Thoracic aorta (tissue), 2 donors: Measurements from ENCODE around the gene PLD6. TPM values are rescaled to one million over a fixed set of nuclear protein-coding genes. Genes with fewer than 3 reads are reported as not detected.
A peak's percentile ranks its signal among the peaks of the same experiment; 100 is the strongest.

Experiments
- ATAC-seq: fragments of 150-250 bp; one replicate; pipeline ENCODE4 v1.8.0; 2017; ENCODE audit warnings: low read depth; ENCODE audit not compliant: insufficient number of reproducible peaks, low FRiP score
- DNase-seq: peaks from one replicate; pipeline ENCODE4 v3.0.0-alpha.2; 2020; ENCODE audit warnings: low spot score
- H3K27ac ChIP-seq, 2 donors: fragments of 200-600 bp; sonication (generic); 1 replicate in 1 of 2; 2 replicates in 1 of 2; pipeline ENCODE4 v1.5.1; 2016; ENCODE audit warnings: mild to moderate bottlenecking in 2 of 2, moderate library complexity in 2 of 2
- H3K27me3 ChIP-seq: fragments of 200-600 bp; sonication (generic); replicated peaks from 2 replicates; pipeline ENCODE4 v1.6.0; 2016; ENCODE audit warnings: mild to moderate bottlenecking; ENCODE audit not compliant: insufficient read depth
- H3K36me3 ChIP-seq: fragments of 200-600 bp; sonication (generic); one replicate; pipeline ENCODE4 v1.5.1; 2016
- H3K4me1 ChIP-seq, 2 donors: fragments of 200-600 bp; sonication (generic); 1 replicate in 1 of 2; 2 replicates in 1 of 2; pipeline versions ENCODE4 v1.5.1 to v1.6.0; 2016; ENCODE audit warnings: low read depth in 2 of 2, mild to moderate bottlenecking in 1 of 2; ENCODE audit not compliant: control insufficient read depth in 1 of 2
- H3K4me3 ChIP-seq: fragments of 200-600 bp; sonication (generic); 2 replicates; pipeline ENCODE4 v1.5.1; 2016; ENCODE audit warnings: mild to moderate bottlenecking
- H3K9me3 ChIP-seq: fragments of 200-600 bp; sonication (generic); 2 replicates; pipeline ENCODE4 v1.5.1; 2016
- CTCF ChIP-seq: fragments of 200-600 bp; sonication (generic); IDR thresholded peaks from one replicate; pipeline ENCODE4 v1.5.1; 2019; ENCODE audit warnings: antibody characterized with exemption
- total RNA-seq, 2 donors: library from RNA; depleted of rRNA; stranded (reverse); fragments of >200 nt; gene quantifications; one replicate each; pipeline versions ENCODE4 v1.1.0 to v1.2.3, GENCODE V29; 2016

The PLD6 gene
- total RNA-seq, 2 donors from 2014 or later, result 0.68 to 5.5 TPM

GRCh38 chr17:17180741-17181525, 25.2 kb downstream of the PLD6 start:
- Histone ChIP-seq H3K4me1 (peaks cover 5 to 20% of the 10 kb centered on the region in 2 donors), H3K4me3 (no peak overlapping the region), H3K27me3 (no peaks in the 10 kb centered on the region), H3K27ac (peak overlapping the region; percentile 25 to 58), H3K36me3 (peaks cover 46% of the 10 kb centered on the region), H3K9me3 (no peaks in the 10 kb centered on the region)
- DNase-seq, result no peak
- ATAC-seq, result no peak
- no peak for TF ChIP-seq CTCF

- Histone ChIP-seq H3K27ac (no peak overlapping the region), H3K36me3 (peaks cover 53% of the 10 kb centered on the region), H3K27me3 (no peaks in the 10 kb centered on the region), H3K4me1 (peaks cover 5 to 18% of the 10 kb centered on the region in 2 donors), H3K9me3 (no peaks in the 10 kb centered on the region), H3K4me3 (no peak overlapping the region)
- no peak for TF ChIP-seq CTCF
- ATAC-seq, result peak; percentile 13
- DNase-seq, result no peak
Measured at GRCh38 chr17:17180141-17180603, 26.0 kb downstream of the PLD6 start.

GRCh38 chr17:17179371-17179827, 26.7 kb downstream of the PLD6 start:
- Histone ChIP-seq H3K9me3 (no peaks in the 10 kb centered on the region), H3K4me1 (peaks cover 5 to 18% of the 10 kb centered on the region in 2 donors), H3K4me3 (no peak overlapping the region), H3K27me3 (no peaks in the 10 kb centered on the region), H3K27ac (no peak overlapping the region), H3K36me3 (peaks cover 57% of the 10 kb centered on the region)
- TF ChIP-seq CTCF, result no peak
- ATAC-seq (no peak), DNase-seq (no peak)

GRCh38 chr17:17177176-17177575, 29.0 kb downstream of the PLD6 start:
- H3K9me3 ChIP-seq, result no peaks in the 10 kb centered on the region
- peaks cover 5 to 17% of the 10 kb centered on the region in 2 donors for H3K4me1 ChIP-seq
- ATAC-seq (no peak), DNase-seq (no peak)
- peaks cover 62% of the 10 kb centered on the region for H3K36me3 ChIP-seq
- H3K4me3 ChIP-seq, result no peak overlapping the region
- H3K27ac ChIP-seq, result no peak overlapping the region
- H3K27me3 ChIP-seq, result no peaks in the 10 kb centered on the region
- no peak for TF ChIP-seq CTCF

GRCh38 chr17:17176341-17176740, 29.8 kb downstream of the PLD6 start:
- Histone ChIP-seq H3K27ac (no peak overlapping the region), H3K4me3 (no peak overlapping the region), H3K9me3 (no peaks in the 10 kb centered on the region), H3K4me1 (peaks cover 1 to 9% of the 10 kb centered on the region in 2 donors), H3K36me3 (peaks cover 67% of the 10 kb centered on the region), H3K27me3 (no peaks in the 10 kb centered on the region)
- TF ChIP-seq CTCF, result no peak
- ATAC-seq, result no peak
- DNase-seq, result no peak
